HEK293T (cell line): Measurements from ENCODE around the gene CPAMD8.

Source experiments
- LEF1 ChIP-seq: fragments of 450-650 bp; IDR thresholded peaks from 2 replicates; pipeline ENCODE4 v1.6.1; 2017; ENCODE audit warnings: mild to moderate bottlenecking, borderline replicate concordance
- NFRKB ChIP-seq: fragments of 450-650 bp; IDR thresholded peaks from 2 replicates; pipeline ENCODE4 v1.6.1; 2016; ENCODE audit warnings: mild to moderate bottlenecking, moderate library complexity
- PKNOX1 ChIP-seq: fragments of 450-650 bp; IDR thresholded peaks from 2 replicates; pipeline ENCODE4 v1.6.1; 2016
- SP1 ChIP-seq: fragments of 450-650 bp; IDR thresholded peaks from 2 replicates; pipeline ENCODE4 v1.6.1; 2017
- SUZ12 ChIP-seq: fragments of 450-650 bp; IDR thresholded peaks from 2 replicates; pipeline ENCODE4 v1.6.1; 2016; ENCODE audit warnings: mild to moderate bottlenecking

- TF ChIP-seq NFRKB (no peak), SP1 (no peak), SUZ12 (no peak), PKNOX1 (no peak), LEF1 (no peak)
These were observed 95.3 kb downstream of the CPAMD8 start for GRCh38 chr19:16931306-16931705.
